ENCODE measurements around the gene HTT-AS. TPM values are rescaled to one million over a fixed set of nuclear protein-coding genes. Genes with fewer than 3 reads are reported as not detected.
A peak's percentile ranks its signal among the peaks of the same experiment; 100 is the strongest.

The HTT-AS gene
- total RNA-seq, 1 donor from 2014 or later, result not detected

DNA sequence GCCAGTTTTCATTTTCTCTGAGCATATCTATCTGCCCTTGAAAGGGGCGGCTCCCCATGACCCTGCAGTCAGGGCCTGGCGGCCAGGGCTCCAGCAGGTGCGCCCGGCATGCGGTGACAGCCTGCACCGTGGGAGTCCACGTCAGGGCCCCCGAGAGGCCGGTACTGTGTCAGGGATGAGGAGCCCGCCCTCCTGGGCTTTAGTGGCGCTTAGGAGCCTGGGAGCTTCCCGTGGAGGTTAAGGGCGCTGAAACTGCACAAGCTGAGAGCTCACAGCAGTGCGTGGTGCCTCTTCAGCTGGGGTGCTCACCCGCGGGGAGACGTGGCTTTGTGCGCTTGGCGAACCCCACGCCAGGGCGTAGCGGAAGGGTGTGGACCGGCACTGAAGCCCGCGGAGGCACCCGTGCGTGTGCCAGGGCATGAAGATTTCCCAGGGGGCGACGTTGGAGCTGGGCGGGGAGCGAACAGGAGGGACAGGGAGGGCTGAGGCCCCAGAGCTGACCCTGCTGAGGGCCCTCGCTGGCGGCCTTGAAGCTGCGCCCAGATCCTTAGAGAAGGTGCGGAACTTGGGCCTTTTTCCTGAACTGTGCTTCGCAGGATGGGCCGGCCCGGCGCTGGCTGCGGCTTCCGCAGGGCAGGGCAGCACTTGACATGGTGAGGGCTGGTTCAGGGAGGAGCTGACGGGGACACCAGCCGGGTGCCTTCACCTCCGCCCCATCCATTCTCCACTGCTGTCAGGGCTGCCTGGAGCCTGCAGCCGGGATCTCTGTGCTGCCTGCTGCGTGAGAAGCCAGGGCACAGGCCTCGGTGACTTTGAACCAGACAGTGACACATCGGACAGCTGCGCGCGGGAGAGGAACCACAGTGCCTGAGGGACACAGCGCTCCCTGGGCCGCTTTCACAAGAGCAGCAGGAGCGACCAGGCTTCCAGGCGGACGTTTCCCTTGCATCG is 32.9 kb downstream of the HTT-AS start:
- Histone ChIP-seq H3K36me3 (ENCODE audit: control insufficient read depth, insufficient read depth, low read length) (no peaks in the 10 kb centered on the region), H3K27me3 (ENCODE audit: control insufficient read depth, insufficient read depth, low read length) (no peaks in the 10 kb centered on the region), H3K4me3 (ENCODE audit: low read depth, low read length) (peak overlapping the region; percentile 34)
- DNase-seq (ENCODE audit: low read depth) (peak; percentile 21), FAIRE-seq (no peak)
- TF ChIP-seq, protein P1, sequence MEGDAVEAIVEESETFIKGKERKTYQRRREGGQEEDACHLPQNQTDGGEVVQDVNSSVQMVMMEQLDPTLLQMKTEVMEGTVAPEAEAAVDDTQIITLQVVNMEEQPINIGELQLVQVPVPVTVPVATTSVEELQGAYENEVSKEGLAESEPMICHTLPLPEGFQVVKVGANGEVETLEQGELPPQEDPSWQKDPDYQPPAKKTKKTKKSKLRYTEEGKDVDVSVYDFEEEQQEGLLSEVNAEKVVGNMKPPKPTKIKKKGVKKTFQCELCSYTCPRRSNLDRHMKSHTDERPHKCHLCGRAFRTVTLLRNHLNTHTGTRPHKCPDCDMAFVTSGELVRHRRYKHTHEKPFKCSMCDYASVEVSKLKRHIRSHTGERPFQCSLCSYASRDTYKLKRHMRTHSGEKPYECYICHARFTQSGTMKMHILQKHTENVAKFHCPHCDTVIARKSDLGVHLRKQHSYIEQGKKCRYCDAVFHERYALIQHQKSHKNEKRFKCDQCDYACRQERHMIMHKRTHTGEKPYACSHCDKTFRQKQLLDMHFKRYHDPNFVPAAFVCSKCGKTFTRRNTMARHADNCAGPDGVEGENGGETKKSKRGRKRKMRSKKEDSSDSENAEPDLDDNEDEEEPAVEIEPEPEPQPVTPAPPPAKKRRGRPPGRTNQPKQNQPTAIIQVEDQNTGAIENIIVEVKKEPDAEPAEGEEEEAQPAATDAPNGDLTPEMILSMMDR (IDR thresholded peaks at IDR 0.05; ENCODE audit: insufficient read depth, low read length, severe bottlenecking), result no peak

DNA sequence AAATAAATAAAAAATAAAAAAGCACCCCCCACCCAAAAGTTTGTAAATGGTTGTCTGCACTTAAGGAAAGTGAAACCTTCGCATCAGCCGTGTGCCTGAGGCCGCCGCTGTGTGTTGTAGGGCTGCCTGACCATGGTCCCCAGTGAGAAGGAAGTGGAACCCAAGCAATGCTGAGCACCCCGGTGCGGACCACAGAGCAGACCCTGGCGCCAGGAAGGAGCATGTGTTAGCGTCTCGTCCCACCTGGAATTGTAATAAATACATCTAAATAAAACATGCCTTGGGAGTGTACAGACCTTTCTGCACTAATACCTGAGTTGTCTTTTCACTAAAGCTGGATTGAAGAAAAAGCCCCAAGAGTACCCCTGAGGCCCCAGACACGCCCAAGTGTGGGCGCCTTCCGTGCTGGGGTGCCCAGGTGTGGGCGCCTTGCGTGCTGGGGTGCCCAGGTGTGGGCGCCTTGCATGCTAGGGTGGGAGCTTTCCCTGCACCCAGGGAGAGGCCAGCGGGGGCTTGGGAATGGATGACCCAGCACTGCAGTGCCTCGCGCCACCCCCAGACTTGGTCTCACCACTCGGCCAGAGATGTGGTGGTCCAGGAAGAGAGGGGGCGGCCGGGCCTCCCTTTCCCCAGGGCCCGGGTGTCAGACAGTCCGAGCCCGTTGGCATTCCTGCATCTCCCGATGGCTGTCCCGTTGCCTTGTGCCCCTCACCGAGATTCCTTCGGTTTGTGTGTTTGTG is 33.7 kb downstream of the HTT-AS start:
- TF ChIP-seq, protein P1 (IDR thresholded peaks at IDR 0.05; ENCODE audit: insufficient read depth, low read length, severe bottlenecking), result no peak
- Histone ChIP-seq H3K36me3 (ENCODE audit: control insufficient read depth, insufficient read depth, low read length) (no peaks in the 10 kb centered on the region), H3K27me3 (ENCODE audit: control insufficient read depth, insufficient read depth, low read length) (no peaks in the 10 kb centered on the region), H3K4me3 (ENCODE audit: low read depth, low read length) (no peak overlapping the region)
- FAIRE-seq (no peak), DNase-seq (ENCODE audit: low read depth) (no peak)

- FAIRE-seq (no peak), DNase-seq (ENCODE audit: low read depth) (no peak)
- H3K27me3 ChIP-seq (ENCODE audit: control insufficient read depth, insufficient read depth, low read length), result no peaks in the 10 kb centered on the region
- TF ChIP-seq, protein P1 (IDR thresholded peaks at IDR 0.05; ENCODE audit: insufficient read depth, low read length, severe bottlenecking), result no peak
- no peaks in the 10 kb centered on the region for H3K36me3 ChIP-seq (ENCODE audit: control insufficient read depth, insufficient read depth, low read length)
- no peak overlapping the region for H3K4me3 ChIP-seq (ENCODE audit: low read depth, low read length)
Measured at GRCh38 chr4:3039706-3040366, 34.5 kb downstream of the HTT-AS start.

- no peaks in the 10 kb centered on the region for H3K36me3 ChIP-seq (ENCODE audit: control insufficient read depth, insufficient read depth, low read length)
- no peak for FAIRE-seq
- H3K27me3 ChIP-seq (ENCODE audit: control insufficient read depth, insufficient read depth, low read length), result no peaks in the 10 kb centered on the region
- H3K4me3 ChIP-seq (ENCODE audit: low read depth, low read length), result no peak overlapping the region
- no peak for DNase-seq (ENCODE audit: low read depth)
- TF ChIP-seq, protein P1 (IDR thresholded peaks at IDR 0.05; ENCODE audit: insufficient read depth, low read length, severe bottlenecking), result no peak
Measured at GRCh38 chr4:3037957-3038461, 36.3 kb downstream of the HTT-AS start.

- Histone ChIP-seq H3K36me3 (ENCODE audit: control insufficient read depth, insufficient read depth, low read length) (no peaks in the 10 kb centered on the region), H3K27me3 (ENCODE audit: control insufficient read depth, insufficient read depth, low read length) (no peaks in the 10 kb centered on the region), H3K4me3 (ENCODE audit: low read depth, low read length) (no peak overlapping the region)
- DNase-seq (ENCODE audit: low read depth) (no peak), FAIRE-seq (no peak)
- TF ChIP-seq, protein P1 (IDR thresholded peaks at IDR 0.05; ENCODE audit: insufficient read depth, low read length, severe bottlenecking), result no peak
Measured at GRCh38 chr4:3036131-3036952, 38.0 kb downstream of the HTT-AS start.
